HL-60 (cell line): Measurements from ENCODE around the gene ABHD2.
"Not testable (repeated sequence)": the region's sequence is repeated elsewhere in the genome, so short reads cannot be mapped to it uniquely, and the experiment has no call there.

Source experiments
- DNase-seq, 2 experiments: peaks; one replicate each; pipeline ENCODE4 v3.0.0-alpha.2; 2010 to 2020; ENCODE audit warnings: low read depth in 1 of 2, low spot score in 1 of 2
- H3K27ac ChIP-seq: fragments of 250-450 bp; sonication (Bioruptor Pico); replicated peaks from 2 replicates; pipeline ENCODE4 v1.5.1; 2020; ENCODE audit warnings: mild to moderate bottlenecking, moderate library complexity
- H3K27me3 ChIP-seq: fragments of 250-450 bp; sonication (Bioruptor Pico); 2 replicates; pipeline ENCODE4 v1.5.1; 2021; ENCODE audit warnings: mild to moderate bottlenecking, moderate library complexity; ENCODE audit not compliant: insufficient read depth, poor library complexity, severe bottlenecking
- H3K4me3 ChIP-seq: replicated peaks from 2 replicates; pipeline ENCODE4 v1.5.1; 2011; ENCODE audit warnings: mild to moderate bottlenecking, control low read depth, low read length; ENCODE audit not compliant: insufficient read depth
- CTCF ChIP-seq: IDR thresholded peaks from one replicate; pipeline ENCODE4 v1.5.1; 2011; ENCODE audit warnings: low read length, control low read depth, inconsistent platforms; ENCODE audit not compliant: insufficient read depth
- GABPA ChIP-seq: IDR thresholded peaks from 2 replicates; pipeline ENCODE4 v1.6.1; 2012; ENCODE audit warnings: low read depth
- POLR2AphosphoS5 ChIP-seq: IDR thresholded peaks from 2 replicates; pipeline ENCODE4 v1.6.1; 2012; ENCODE audit warnings: low read depth
- REST ChIP-seq: IDR thresholded peaks from 2 replicates; pipeline ENCODE4 v1.6.1; 2012; ENCODE audit warnings: low read depth; ENCODE audit not compliant: insufficient replicate concordance
- SPI1 ChIP-seq: IDR thresholded peaks from 2 replicates; pipeline ENCODE4 v1.6.1; 2012; ENCODE audit warnings: low read depth, mild to moderate bottlenecking, borderline replicate concordance

ABHD2 gene

DNA sequence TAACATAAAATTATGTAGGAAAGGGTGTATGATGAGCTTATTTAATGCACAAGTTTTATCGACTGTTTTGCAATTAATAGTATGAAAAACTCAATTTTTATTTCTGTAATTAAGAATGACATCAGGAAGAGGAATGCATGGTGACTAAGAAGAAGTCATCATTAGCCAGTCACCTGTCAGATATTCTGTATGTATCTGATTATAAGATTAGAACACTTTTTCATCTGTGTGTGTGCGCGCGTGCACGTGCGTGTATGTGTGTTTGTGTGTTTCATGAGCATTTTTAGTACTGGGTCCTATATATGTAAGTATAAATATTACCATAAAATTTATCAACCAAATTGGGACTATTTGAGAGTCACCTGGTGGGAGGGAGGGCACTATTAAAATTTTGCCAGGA lies 5.0 kb upstream of the ABHD2 start:
- Histone ChIP-seq H3K27ac (no peak overlapping the region), H3K4me3 (no peak overlapping the region), H3K27me3 (no peaks in the 10 kb centered on the region)
- no peak for DNase-seq
- no peak for TF ChIP-seq SPI1
- TF ChIP-seq POLR2AphosphoS5 = no peak
- no peak for TF ChIP-seq CTCF
- no peak for TF ChIP-seq REST
- no peak for TF ChIP-seq GABPA

GRCh38 chr15:89085289-89085926 lies 2.8 kb upstream of the ABHD2 start:
- no peak overlapping the region for H3K4me3 ChIP-seq
- TF ChIP-seq POLR2AphosphoS5 (no peak), CTCF (no peak), REST (no peak), GABPA (no peak), SPI1 (no peak)
- no peak for DNase-seq
- no peaks in the 10 kb centered on the region for H3K27me3 ChIP-seq
- no peak overlapping the region for H3K27ac ChIP-seq

- H3K27me3 ChIP-seq, DNase-seq, H3K27ac ChIP-seq, H3K4me3 ChIP-seq: not testable (repeated sequence)
Observed at GRCh38 chr15:89085933-89086332, 2.3 kb upstream of the ABHD2 start.

GRCh38 chr15:89086390-89086789 lies 1.9 kb upstream of the ABHD2 start:
- H3K27me3 ChIP-seq, H3K27ac ChIP-seq, H3K4me3 ChIP-seq, DNase-seq: not testable (repeated sequence)

DNA sequence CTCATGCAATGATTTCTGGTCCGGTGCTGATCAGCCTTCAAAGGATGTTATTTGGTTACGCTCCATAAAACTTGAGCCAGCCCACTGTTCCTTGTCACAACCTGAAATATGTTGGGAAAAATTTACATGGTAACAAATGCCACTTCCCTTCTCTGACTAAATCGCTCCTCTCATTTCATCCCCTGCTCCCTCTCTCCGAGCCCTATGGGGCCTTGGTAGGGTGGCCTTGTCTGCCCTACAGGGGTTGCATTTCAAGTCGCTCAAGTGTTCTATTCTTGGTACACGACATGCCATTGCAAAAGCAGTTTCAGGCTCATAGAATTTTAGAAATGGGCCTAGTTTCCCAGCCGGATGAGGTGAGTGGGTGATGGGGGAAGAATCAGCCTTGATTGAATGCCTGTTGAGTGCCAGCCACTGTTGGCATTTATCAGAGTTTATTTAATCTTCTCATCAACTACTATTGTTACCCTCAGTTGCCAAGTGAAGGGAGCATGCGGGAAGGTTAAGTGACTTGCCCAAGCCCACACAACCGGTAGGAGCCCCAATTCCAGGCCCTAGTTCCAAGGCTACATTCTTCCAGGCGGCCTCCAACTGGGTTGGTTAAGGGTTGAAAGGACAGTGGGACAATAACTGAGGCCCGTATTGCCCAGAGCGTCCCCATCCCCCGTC lies 961 bp upstream of the ABHD2 start:
- no peak for DNase-seq
- H3K27me3 ChIP-seq = no peaks in the 10 kb centered on the region
- no peak for TF ChIP-seq SPI1
- TF ChIP-seq REST = no peak
- TF ChIP-seq GABPA = no peak
- TF ChIP-seq POLR2AphosphoS5 = no peak
- peak overlapping the region; percentile 35 for H3K4me3 ChIP-seq
- H3K27ac ChIP-seq = peak overlapping the region; percentile 74
